Fibroblast of lung (primary cell): ENCODE results near the gene PPIH. TPM values are rescaled to one million over a fixed set of nuclear protein-coding genes. Genes with fewer than 3 reads are reported as not detected.

ENCODE experiments used
- DNase-seq, 2 donors: peaks; one replicate each; pipeline versions ENCODE4 v3.0.0 to v3.0.0-alpha.2; 2010; ENCODE audit warnings: low read depth in 2 of 2
- H2AFZ ChIP-seq: 2 replicates; pipeline ENCODE4 v1.5.1; 2012; ENCODE audit warnings: low read length, control low read depth, inconsistent platforms
- H3K27ac ChIP-seq: 2 replicates; pipeline ENCODE4 v1.5.1; 2011; ENCODE audit warnings: low read length, control low read depth; ENCODE audit not compliant: insufficient read depth
- H3K27me3 ChIP-seq: 2 replicates; pipeline ENCODE4 v1.5.1; 2011; ENCODE audit warnings: mild to moderate bottlenecking, low read length; ENCODE audit not compliant: control insufficient read depth, insufficient read depth
- H3K36me3 ChIP-seq: 2 replicates; pipeline ENCODE4 v1.5.1; 2011; ENCODE audit warnings: low read length; ENCODE audit not compliant: control insufficient read depth, insufficient read depth
- H3K4me1 ChIP-seq: 2 replicates; pipeline ENCODE4 v1.5.1; 2011; ENCODE audit warnings: low read length; ENCODE audit not compliant: control insufficient read depth, insufficient read depth; ENCODE audit errors: extremely low read depth
- H3K4me2 ChIP-seq: 2 replicates; pipeline ENCODE4 v1.5.1; 2011; ENCODE audit warnings: low read length, control low read depth; ENCODE audit not compliant: insufficient read depth; ENCODE audit errors: extremely low read depth
- H3K4me3 ChIP-seq, 4 experiments: fragments of 200-600 bp in 1 of 4; sonication (generic) in 1 of 4; replicated peaks in 1 of 4; 2 replicates each; pipeline ENCODE4 v1.5.1; 2011 to 2016; ENCODE audit warnings: low read length in 4 of 4, low read depth in 3 of 4, mild to moderate bottlenecking in 3 of 4, control low read depth in 2 of 4, inconsistent platforms in 1 of 4, mixed read lengths in 1 of 4; ENCODE audit not compliant: insufficient read depth in 1 of 4; ENCODE audit errors: control extremely low read depth in 1 of 4
- H3K79me2 ChIP-seq: 2 replicates; pipeline ENCODE4 v1.5.1; 2012; ENCODE audit warnings: mild to moderate bottlenecking, low read length, inconsistent platforms; ENCODE audit not compliant: control insufficient read depth, insufficient read depth
- H3K9ac ChIP-seq: 2 replicates; pipeline ENCODE4 v1.5.1; 2011; ENCODE audit warnings: mild to moderate bottlenecking, low read length, control low read depth; ENCODE audit not compliant: insufficient read depth
- H3K9me3 ChIP-seq: 2 replicates; pipeline ENCODE4 v1.5.1; 2012; ENCODE audit warnings: low read depth, low read length; ENCODE audit not compliant: control insufficient read depth, insufficient read depth
- H4K20me1 ChIP-seq: 2 replicates; pipeline ENCODE4 v1.5.1; 2011; ENCODE audit warnings: low read length; ENCODE audit not compliant: control insufficient read depth, insufficient read depth; ENCODE audit errors: extremely low read depth
- EZH2 ChIP-seq: IDR thresholded peaks from 2 replicates; pipeline ENCODE4 v1.5.1; 2012; ENCODE audit warnings: low read length, control low read depth, mild to moderate bottlenecking; ENCODE audit errors: missing control alignments
- polyA plus RNA-seq, 2 donors: library from polyadenylated mRNA; depleted of rRNA in 1 of 2; stranded (reverse) in 1 of 2; unstranded in 1 of 2; fragments of >200 nt; gene quantifications; 2 replicates each; pipeline ENCODE4 v1.2.1, GENCODE V29; 2011 to 2012; ENCODE audit warnings: missing spikeins in 1 of 2
- total RNA-seq: library from RNA; depleted of rRNA; stranded (reverse); fragments of >200 nt; gene quantifications from 2 replicates; pipeline ENCODE4 v1.2.1, GENCODE V29; 2014
- TF ChIP-seq, protein P1 (sequence below), 2 donors: IDR thresholded peaks in 1 of 2; conservative IDR thresholded peaks in 1 of 2; 1 replicate in 1 of 2; 2 replicates in 1 of 2; pipeline ENCODE4 v1.5.1; 2011 to 2012; ENCODE audit warnings: low read length in 2 of 2, control low read depth in 1 of 2, inconsistent platforms in 1 of 2, low read depth in 1 of 2, mild to moderate bottlenecking in 1 of 2

The PPIH gene
- total and polyA plus RNA-seq, 2 donors (not counting 1 experiment from before 2014, with no cell fraction given) = 19.0 to 32.3 TPM

DNA sequence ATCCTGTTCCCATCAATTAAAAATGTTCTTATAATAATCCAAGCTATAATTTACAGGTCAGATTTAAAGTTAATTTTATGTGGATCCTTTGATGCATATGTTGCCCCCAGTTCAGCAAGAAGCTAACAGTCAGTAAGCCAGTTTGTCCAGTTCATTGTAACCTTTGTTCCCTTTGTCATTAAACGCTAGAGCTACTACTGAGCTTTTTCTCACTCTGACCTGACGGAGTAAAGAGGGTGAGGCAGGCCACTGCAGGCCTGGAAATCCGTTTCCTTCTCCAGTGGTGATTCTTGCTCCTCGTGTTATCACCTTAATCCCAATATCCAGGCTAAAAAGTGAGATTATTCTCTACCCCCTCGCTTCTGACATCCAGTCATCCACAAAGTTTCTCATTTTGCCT lies 34.2 kb downstream of the PPIH start:
- Histone ChIP-seq H3K9me3 (no peaks in the 10 kb centered on the region), H3K27me3 (no peaks in the 10 kb centered on the region), H4K20me1 (peaks cover 4% of the 10 kb centered on the region), H3K4me1 (no peaks in the 10 kb centered on the region), H3K79me2 (peaks cover 91% of the 10 kb centered on the region), H3K4me2 (no peak overlapping the region), H2AFZ (no peak overlapping the region), H3K36me3 (peaks cover 6% of the 10 kb centered on the region), H3K27ac (no peak overlapping the region), H3K9ac (no peak overlapping the region), H3K4me3 (no peak overlapping the region)
- no peak for DNase-seq
- no peak for TF ChIP-seq EZH2
- TF ChIP-seq, protein P1, sequence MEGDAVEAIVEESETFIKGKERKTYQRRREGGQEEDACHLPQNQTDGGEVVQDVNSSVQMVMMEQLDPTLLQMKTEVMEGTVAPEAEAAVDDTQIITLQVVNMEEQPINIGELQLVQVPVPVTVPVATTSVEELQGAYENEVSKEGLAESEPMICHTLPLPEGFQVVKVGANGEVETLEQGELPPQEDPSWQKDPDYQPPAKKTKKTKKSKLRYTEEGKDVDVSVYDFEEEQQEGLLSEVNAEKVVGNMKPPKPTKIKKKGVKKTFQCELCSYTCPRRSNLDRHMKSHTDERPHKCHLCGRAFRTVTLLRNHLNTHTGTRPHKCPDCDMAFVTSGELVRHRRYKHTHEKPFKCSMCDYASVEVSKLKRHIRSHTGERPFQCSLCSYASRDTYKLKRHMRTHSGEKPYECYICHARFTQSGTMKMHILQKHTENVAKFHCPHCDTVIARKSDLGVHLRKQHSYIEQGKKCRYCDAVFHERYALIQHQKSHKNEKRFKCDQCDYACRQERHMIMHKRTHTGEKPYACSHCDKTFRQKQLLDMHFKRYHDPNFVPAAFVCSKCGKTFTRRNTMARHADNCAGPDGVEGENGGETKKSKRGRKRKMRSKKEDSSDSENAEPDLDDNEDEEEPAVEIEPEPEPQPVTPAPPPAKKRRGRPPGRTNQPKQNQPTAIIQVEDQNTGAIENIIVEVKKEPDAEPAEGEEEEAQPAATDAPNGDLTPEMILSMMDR (conservative IDR thresholded peaks at IDR 0.05 in 1 of 2, IDR thresholded peaks at IDR 0.05 in 1 of 2; ENCODE audit: low read depth in 1 of 2, low read length in 2 of 2) = no peak

DNA sequence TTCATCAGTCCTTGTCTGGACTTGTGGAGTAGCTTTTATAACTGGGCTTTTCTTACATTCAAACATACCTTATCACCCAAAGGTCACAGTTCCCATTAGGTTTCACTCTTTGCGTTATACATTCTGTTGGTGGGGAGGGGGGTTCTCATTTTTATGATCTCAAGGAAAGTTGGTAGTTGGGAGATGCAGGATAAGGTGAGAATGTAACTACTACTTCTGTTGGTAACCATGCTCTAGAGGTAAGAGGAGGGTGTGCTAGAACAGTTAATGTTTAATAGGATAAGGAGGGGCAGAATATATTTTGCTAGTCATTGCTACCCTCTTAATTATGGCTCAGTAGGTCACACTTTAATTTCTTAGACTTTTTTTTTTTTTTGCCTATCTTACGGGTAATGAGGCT lies 34.7 kb downstream of the PPIH start:
- Histone ChIP-seq H3K36me3 (peaks cover 6% of the 10 kb centered on the region), H4K20me1 (peaks cover 2% of the 10 kb centered on the region)
- DNase-seq = no peak

DNA sequence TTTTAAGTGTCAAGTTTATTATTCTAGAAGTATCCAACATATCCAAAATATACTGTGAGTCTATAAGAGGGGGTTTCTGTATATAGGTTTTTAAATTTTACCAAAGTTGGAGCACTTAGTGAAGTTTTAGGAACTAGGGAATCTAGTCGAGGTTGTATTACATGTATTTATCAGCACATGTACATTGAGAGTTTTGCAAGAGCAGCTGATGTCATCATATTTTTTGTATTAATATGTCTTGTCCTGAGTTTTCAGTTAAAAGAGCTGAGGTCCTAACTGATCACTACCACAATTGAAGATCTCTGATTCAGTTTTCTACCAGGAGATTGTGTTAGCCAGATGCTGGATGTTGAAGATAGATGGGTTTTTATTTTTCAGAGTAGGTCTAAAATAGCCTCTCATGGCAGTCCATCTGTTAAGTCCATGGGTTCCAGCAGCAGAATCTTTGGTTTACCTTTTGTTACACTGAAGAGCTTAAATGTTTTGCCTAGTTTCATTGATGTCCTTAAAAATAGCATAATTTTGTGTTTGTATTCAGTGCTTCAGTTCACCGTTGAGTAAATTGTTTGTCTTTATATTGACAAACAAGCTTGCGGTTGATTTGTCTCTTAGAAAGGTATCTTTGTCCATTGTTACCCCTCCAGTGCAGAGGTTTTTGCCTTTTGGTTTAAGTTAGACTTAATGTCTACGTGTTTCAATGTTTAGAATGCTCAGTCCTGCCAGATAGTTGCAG lies 40.0 kb downstream of the PPIH start:
- no peak for TF ChIP-seq EZH2
- TF ChIP-seq, protein P1 (conservative IDR thresholded peaks at IDR 0.05 in 1 of 2, IDR thresholded peaks at IDR 0.05 in 1 of 2; ENCODE audit: low read depth in 1 of 2, low read length in 2 of 2) = no peak
- H3K4me3 ChIP-seq = no peak overlapping the region

More for the DNA sequence above, 34.7 kb downstream of the PPIH start:
- no peak overlapping the region for H3K4me2 ChIP-seq
- no peak overlapping the region for H3K9ac ChIP-seq
- H3K27ac ChIP-seq = no peak overlapping the region
- no peaks in the 10 kb centered on the region for H3K4me1 ChIP-seq
- no peak for TF ChIP-seq EZH2
- TF ChIP-seq, protein P1 (conservative IDR thresholded peaks at IDR 0.05 in 1 of 2, IDR thresholded peaks at IDR 0.05 in 1 of 2; ENCODE audit: low read depth in 1 of 2, low read length in 2 of 2) = no peak
- H2AFZ ChIP-seq = no peak overlapping the region
- H3K79me2 ChIP-seq = peaks cover 88% of the 10 kb centered on the region
- no peaks in the 10 kb centered on the region for H3K9me3 ChIP-seq
- no peaks in the 10 kb centered on the region for H3K27me3 ChIP-seq
- H3K4me3 ChIP-seq = no peak overlapping the region

More for the DNA sequence above, 40.0 kb downstream of the PPIH start:
- Histone ChIP-seq H3K9me3 (no peaks in the 10 kb centered on the region), H3K36me3 (peaks cover 20% of the 10 kb centered on the region), H3K79me2 (peaks cover 49% of the 10 kb centered on the region), H3K9ac (no peak overlapping the region), H4K20me1 (no peaks in the 10 kb centered on the region), H3K4me2 (no peak overlapping the region), H3K27me3 (no peaks in the 10 kb centered on the region), H3K4me1 (no peaks in the 10 kb centered on the region), H2AFZ (no peak overlapping the region), H3K27ac (no peak overlapping the region)
- DNase-seq = no peak
